ENCODE measurements around the gene MTMR10. TPM values are rescaled to one million over a fixed set of nuclear protein-coding genes. Genes with fewer than 3 reads are reported as not detected.
A peak's percentile ranks its signal among the peaks of the same experiment; 100 is the strongest.

The MTMR10 gene, protein sequence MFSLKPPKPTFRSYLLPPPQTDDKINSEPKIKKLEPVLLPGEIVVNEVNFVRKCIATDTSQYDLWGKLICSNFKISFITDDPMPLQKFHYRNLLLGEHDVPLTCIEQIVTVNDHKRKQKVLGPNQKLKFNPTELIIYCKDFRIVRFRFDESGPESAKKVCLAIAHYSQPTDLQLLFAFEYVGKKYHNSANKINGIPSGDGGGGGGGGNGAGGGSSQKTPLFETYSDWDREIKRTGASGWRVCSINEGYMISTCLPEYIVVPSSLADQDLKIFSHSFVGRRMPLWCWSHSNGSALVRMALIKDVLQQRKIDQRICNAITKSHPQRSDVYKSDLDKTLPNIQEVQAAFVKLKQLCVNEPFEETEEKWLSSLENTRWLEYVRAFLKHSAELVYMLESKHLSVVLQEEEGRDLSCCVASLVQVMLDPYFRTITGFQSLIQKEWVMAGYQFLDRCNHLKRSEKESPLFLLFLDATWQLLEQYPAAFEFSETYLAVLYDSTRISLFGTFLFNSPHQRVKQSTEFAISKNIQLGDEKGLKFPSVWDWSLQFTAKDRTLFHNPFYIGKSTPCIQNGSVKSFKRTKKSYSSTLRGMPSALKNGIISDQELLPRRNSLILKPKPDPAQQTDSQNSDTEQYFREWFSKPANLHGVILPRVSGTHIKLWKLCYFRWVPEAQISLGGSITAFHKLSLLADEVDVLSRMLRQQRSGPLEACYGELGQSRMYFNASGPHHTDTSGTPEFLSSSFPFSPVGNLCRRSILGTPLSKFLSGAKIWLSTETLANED
- total RNA-seq: 15.2 and 17.5 TPM in 2 replicates
- polyA plus RNA-seq (2012): 5.9 TPM

DNA sequence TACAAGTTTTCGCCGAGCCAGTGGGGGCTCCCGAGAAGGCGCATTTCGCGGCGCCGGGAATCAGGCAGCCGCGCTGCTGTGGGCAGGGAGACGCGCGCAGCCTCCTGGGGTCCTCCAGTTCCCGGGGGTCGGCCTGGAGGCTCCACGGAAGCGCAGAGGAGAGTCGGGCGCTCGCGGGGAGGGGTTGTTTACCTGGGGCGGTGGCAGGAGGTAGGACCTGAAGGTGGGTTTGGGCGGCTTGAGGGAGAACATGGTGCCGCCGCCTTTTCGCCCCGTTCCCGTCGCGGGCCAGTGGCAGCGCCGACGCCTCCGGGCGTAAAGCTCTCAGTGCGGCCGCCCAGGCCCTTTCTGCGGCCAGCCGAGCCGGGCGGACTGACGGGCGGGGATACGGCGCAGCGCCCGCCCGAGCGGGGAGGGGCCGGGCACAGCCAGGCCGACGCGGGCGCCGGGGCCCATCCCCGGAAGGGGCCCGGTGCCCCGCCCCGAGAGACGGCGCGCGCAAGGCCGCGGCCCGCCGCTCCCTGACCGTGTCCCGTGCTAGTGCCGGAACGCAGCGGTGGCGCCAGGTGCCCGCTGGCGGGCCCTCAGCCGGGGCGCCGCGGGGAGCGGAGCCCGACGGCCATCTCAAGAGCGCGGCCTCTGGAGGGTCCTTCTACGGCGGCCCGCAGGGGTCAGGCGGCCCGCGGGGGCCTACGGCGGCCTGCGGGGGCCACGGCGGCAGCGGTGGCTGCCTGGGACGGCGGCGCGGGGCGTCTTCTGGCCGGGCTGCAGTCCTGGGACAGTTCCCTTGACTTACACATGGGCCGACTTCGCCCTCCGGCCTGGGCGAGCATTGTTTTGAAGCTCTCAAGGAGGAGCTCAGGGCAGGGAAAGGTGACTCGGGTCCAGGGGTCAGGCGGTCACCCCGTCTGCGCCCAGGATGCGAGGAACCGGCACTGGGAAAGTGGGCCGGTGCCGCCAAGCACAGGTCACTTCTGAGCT, at the start of gene MTMR10:
Gene MTMR10, minus strand, starts transcription at position 374 of the 981 bp plus-strand sequence. Its CDS starts 122 bp downstream, at position 252.
- peak; percentile 76 for DNase-seq (ENCODE audit: low read depth)

DNA sequence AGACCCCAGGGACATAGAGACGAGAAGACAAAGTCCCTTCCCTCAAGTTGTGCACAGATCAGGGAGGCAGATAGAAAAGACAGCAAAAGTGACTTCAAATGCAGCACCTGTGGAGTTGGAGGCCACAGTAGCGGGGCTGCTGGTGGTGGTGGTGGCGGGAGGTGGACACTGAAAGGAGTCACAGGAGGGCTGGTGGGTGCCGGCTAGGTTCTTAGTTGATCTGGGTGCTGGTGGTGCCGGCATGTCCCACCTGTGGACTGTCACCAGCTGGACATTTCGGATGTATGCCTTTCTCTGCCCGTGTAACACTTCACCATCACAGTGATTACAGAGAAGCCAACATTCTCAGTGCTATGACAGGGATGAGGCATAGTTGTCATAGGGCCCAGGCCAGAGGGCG, 49.2 kb upstream of the MTMR10 start:
- DNase-seq (ENCODE audit: low read depth): no peak

DNA sequence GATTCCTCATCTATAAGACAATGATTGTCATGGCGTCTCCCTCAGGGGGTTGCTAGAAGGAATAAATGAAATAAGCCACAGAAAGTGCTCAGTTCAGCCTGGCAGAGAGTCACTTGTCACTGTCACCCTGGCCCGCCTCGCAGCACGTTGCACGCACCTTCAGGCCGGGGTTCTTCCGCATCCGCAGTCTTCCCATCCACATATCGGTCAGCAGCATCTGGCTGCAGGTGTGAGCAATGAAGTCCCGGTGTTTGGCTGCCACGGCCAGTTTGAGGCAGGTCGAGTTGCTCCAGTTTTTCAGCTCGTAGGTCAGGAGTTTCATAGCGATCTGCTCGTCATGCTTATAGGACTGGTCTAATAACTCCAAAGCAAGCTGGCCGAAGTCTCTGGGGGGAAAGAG, 48.5 kb upstream of the MTMR10 start:
- DNase-seq (ENCODE audit: low read depth): no peak

DNA sequence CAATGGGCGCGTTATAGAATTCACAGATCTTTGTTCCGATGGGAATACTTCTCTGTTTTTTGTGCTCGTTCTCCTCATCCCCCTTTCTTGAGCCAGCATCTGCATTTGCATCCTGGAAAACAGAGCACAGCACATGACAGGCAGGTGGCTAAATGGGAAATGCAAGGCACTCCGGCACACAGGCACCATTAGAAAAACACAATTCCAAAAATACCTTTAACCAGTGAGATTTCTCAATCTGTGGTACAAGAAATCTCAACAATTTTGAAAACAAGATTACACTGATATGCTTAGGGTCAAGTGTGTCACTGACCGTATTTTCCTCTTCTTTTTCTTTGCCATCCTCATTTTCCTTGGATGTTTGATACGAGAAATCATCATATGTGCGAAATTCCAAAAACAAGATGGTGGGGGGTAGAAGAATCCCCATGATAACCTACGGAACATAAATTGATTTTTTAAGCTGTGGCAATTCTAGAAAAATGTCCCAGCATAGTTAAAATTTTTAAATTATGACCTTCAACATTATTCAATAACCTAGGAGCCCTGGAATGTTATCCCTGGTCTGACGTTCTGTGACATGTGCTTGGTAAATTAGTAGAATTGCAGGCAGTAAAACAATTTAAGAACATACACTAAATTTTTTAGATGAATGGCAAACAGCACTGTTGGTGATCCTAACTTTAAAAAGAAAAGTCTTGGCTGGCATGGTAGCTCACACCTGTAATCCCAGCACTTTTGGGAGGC, 46.5 kb upstream of the MTMR10 start:
- DNase-seq (ENCODE audit: low read depth): no peak

DNA sequence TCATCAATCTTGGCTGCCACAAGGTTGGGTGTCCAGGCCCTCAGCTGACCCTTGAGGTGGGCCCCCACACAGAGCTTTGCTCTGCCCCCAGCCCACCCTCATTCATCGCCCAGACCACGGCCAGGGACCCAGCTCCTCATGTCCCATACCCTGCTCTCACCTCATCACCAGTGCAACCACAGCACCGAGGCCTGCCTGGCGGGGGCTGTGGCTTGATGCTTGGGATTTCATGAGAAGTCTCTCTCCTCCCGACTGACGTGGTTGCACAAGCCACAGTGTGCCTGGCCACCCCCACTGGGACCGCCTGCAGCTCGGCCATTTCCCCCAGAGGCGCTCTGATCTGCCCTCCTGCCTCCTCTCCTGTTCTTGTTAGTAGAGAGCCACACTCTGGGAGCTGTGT, 45.4 kb upstream of the MTMR10 start:
- DNase-seq (ENCODE audit: low read depth): no peak

DNA sequence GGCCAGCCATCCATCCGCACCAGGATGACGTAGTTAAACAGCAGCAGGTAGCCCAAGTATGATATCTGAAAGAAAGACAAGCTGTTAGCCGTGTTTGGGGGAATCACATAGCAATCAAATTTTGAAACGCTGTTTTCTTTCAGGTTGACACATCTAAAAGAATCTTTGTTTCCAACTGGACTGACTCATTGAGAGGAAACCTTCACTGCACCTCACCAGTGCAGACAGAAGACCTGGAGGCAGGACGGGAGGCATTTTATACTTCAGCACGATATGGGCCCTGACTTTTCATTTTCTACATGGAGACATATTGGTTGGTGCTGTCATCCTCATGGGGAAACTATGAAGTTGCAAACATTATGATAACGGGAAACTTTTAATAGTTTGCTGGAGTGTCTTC, 44.2 kb upstream of the MTMR10 start:
- DNase-seq (ENCODE audit: low read depth): no peak

DNA sequence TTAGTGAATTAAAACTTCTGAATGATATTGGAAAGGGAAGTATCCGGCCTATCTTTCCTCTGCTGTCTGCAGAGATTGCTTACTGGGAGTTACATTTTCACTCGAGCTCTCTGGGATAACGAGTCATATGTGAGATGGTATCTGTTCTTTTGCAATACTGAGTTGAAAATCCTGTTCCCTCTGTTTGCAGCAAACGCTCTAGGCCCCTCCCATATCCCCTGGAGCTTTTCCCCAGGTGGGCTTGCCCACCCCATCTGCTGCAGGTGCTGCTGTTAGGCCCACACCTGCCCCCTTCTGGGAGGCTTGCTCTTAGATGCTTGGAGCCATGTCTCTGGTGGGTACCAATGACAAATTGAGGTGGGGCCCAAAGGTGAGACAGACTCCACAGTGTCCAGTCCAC, 42.7 kb upstream of the MTMR10 start:
- DNase-seq (ENCODE audit: low read depth): no peak

DNA sequence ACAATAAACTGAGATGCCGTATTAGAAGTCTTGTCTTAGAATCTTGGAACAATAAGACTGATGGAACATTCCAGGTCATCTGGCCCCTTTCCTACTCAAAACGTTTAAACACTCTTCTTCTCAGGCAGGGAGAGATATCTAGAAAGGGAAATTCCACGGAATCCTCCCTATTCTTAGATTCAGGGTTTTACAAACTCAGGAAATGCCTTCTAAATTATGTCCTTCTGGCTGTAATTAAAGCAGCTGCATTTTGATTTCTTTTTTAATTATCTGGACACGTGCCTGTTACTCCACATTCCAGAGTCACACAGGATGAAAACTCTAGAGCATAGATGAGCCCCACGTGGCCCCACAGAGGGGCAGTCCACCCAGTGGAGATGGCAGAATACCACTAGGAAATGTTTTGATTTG, 41.5 kb upstream of the MTMR10 start:
- no peak for DNase-seq (ENCODE audit: low read depth)

DNA sequence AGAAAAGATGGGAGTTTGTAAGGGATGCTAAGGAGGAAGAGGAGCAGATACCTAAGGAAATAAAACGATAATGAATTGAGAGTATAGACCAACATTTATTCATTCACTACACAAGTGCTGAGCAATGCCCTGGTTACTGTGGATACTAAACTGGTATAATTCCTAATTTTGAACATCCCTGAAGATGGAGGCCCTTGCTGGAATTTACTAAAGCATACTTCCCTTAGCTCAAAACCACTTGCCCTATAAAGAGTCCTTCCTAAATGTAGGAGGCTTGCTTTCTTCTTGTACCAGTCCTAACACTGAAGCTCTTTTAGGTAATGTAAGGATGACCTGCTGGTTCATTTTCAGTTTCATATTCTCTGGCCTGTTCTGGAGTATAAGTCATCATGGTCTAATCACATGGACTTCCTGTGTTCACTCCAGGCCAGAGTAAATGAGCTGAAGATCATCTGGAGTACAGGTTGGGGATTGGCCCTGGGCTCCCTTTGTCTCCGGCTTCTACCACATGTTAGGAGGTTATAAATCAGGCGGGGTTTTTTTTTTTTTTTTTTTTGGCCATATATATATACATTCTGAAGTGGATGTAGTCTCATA, 40.1 kb upstream of the MTMR10 start:
- DNase-seq (ENCODE audit: low read depth): no peak

DNA sequence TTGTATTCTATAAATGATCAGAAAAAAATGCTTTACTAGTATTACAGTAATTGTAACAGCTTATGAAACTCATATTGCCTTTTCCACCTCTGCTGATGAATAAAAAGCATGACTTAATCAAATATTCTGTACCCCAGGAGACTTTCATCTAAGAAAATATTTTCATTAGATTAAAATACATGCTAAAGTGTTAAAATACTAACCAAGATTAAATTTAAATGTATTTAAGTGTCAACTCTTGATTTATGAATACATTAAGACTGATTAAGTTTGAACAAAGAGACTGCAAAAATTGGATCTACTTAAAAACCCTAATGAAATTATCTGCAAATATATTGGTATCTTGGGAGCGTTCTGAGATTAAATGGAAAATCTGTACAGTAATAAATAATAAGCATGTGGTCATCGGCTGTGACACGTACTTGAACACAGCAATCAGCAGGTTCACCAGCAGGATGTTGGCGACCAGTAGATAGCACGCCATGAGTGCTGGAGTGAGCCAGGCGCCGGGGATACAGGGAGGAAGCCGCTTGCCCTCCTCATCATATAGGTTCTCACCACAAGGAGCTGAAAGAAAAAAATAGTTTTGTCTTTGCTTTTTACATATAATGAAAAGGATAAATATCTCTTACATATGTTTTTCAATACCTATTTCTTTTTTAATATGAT, 36.6 kb upstream of the MTMR10 start:
- no peak for DNase-seq (ENCODE audit: low read depth)

DNA sequence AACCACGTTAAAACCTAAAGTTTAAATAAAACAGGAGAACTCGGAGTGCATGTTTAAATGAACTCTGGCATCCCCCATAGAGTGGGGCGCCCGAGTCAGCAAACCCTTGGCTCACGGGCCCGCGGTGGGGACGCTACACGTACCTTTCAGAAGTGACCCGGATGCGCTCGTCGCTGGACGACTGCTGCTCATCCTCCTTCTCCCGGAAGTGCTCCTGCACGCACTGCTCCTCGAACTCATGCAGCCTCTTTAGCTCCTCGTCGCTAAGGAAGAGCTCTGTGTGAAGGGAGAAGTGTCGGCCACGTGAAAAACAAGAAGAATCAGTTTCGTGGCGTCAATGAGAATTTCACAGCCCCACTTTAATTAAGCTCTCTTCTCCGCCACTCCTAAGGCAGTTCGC, 34.6 kb upstream of the MTMR10 start:
- no peak for DNase-seq (ENCODE audit: low read depth)

DNA sequence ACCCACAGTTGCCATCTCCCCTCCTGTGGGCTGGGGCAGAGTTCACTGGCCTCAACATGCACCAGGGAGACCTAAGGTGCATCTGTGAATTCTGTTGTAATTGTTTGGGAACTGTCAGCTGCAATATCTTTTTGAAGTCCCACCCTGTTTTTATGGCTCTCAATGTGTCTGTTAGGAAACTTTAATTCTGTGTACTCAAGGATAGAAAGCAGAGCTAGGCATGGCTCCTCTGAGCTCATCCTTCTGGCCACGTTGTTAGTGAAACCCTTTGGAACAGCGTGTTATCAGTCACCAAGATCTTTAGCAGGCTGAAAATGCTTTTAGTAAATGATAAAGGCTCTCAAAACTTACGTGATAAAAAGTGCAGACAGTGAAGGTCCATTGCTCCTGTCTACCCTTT, 33.6 kb upstream of the MTMR10 start:
- no peak for DNase-seq (ENCODE audit: low read depth)

DNA sequence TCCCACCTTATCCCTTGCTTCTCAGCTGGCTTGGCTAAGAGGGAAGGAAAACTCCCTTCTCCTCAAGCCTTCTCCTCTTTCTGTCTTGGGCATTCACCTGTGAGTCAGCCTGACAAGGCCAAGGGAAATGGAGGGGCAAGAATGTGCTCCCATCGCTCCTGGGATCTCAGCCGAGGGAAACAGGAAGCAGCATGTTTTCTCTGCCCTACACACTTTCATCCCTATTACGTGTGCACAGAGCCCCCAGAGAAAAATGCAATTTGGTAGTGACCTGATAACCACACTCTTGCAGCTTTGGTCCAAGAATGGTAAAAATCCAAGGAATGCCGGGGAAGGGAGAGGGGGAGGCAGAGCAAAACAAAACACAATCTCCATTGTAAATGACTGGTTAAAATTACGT, 32.9 kb upstream of the MTMR10 start:
- DNase-seq (ENCODE audit: low read depth): peak; percentile 47

DNA sequence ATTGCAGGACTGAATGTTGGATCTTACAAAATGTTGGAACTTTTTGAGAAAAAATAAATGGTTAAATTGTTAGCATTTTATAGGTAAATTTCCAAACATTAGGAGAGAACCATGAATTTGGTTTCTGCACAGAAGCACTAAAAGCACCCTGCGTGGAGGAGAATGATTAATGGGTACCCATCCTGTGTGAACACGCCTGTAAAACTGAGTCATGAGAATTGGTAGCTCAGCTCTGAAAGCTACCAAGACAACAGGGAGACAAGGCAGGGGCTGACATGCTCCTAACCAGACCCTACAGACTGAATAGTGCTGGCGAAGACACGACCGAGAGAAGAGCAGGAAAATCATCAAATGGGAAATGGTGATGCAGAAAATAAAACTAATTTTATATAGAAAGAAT, 32.4 kb upstream of the MTMR10 start:
- no peak for DNase-seq (ENCODE audit: low read depth)

DNA sequence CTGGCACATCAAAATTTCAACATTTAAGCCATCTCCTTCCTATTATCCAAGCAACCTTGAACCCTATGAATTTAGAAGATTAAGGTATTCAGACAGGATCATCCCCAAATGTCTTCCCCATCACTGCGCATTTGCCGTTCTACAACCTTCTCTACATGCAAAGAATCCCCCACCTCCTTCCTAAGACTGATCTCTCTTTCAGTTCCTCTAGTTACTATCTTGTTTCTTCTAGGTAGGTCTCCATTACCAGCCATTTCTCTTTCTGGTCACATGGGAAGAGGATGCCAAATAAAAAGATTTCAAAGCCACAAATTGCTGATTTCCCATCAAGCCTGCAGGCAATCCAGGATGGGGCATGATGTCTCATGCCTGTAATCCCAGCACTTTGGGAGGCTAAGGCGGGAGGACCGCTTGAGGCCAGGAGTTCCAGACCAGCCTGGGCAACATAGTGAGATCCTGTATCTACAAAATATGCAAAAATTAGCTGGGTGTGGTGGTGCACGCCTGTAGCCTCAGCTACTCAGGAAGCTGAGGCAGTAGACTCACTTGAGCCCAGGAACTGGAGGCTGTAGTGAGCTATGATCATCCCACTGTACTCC, 29.7 kb upstream of the MTMR10 start:
- no peak for DNase-seq (ENCODE audit: low read depth)

DNA sequence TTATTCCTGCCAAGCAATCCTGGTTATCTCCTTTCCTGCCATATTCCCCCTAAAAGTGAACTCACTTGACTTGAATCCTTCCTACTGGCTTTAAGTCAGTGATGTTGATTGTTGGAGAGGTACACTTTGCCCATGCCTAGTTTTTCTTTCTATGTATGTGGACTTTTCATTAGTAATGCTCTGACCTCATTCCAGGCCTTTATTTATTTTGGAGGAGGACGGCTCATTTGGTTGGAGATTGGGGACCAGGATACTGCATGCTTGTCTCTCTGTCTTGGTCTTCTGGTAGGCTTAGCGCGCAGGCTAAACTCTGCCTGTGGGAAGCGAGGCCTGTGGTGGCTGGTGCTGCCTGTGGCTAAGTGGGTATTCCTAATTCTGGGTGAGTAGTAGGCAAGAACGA, 29.1 kb upstream of the MTMR10 start:
- peak; percentile 7 for DNase-seq (ENCODE audit: low read depth)

DNA sequence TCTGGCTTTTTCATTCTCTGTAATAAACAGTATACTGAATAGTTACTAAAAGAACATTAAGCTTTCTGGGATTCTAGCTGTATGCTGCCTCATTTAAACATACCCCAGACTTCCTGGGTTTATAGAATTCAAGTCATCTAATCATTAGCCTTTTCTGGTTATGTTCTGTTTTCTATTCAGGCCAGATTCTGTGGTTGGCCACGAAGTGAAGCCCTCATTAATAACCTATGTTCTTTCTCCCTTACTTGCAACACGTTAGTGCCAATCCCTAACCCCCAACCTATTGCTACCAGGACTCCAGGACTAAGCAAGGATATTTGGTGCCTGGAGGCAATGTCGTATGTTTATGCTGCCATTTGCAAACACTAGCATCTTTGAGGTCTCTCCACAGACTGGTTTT, 28.6 kb upstream of the MTMR10 start:
- no peak for DNase-seq (ENCODE audit: low read depth)

DNA sequence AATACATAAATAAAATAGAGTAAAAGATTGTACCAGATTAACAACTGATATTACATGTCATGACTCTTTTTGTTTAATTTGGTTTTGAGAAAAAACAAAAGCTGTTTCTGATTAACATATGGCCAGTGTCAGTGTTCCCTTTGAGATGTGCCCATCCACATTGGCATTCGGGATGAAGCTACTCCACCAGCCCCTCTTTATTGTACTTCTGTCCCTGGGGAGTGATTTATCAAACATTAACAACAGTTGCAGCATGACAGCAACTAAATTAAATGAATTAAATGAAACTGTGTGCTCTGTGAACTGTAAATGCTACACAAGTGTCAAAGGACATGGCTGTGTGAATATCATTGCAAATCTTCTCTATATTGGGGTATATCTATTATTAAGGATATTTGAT, 25.9 kb upstream of the MTMR10 start:
- DNase-seq (ENCODE audit: low read depth): no peak

DNA sequence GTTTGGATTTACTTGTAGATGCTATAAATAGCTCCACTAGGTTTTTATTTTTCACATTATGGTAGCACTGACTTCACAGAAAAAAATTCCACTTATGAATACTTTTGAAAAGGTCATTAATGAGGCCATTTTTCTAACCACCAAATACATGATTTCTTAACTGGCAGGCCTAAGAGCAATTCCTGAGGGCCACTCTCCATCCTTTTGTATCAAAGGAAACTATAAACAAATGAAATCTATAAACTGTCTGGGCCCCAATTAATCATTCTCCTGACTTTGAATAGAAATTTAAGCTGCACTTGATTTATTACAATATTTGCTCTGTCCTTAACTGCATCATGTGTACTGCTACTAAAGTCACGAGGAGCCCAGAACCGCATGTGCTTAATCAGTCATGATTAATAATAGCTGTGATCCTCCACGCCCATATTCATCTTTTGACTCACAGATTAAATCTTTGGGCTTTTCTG, 25.1 kb upstream of the MTMR10 start:
- peak; percentile 18 for DNase-seq (ENCODE audit: low read depth)
